GM19467 (cell line): ENCODE measurements around the gene CYSRT1.

Experiments
- ATAC-seq: cut with Tn5 transposase; IDR thresholded peaks from one replicate; pipeline ENCODE4 v1.9.1; 2021; ENCODE audit warnings: mild to moderate bottlenecking, moderate library complexity; ENCODE audit not compliant: unreplicated experiment

CYSRT1 gene

DNA sequence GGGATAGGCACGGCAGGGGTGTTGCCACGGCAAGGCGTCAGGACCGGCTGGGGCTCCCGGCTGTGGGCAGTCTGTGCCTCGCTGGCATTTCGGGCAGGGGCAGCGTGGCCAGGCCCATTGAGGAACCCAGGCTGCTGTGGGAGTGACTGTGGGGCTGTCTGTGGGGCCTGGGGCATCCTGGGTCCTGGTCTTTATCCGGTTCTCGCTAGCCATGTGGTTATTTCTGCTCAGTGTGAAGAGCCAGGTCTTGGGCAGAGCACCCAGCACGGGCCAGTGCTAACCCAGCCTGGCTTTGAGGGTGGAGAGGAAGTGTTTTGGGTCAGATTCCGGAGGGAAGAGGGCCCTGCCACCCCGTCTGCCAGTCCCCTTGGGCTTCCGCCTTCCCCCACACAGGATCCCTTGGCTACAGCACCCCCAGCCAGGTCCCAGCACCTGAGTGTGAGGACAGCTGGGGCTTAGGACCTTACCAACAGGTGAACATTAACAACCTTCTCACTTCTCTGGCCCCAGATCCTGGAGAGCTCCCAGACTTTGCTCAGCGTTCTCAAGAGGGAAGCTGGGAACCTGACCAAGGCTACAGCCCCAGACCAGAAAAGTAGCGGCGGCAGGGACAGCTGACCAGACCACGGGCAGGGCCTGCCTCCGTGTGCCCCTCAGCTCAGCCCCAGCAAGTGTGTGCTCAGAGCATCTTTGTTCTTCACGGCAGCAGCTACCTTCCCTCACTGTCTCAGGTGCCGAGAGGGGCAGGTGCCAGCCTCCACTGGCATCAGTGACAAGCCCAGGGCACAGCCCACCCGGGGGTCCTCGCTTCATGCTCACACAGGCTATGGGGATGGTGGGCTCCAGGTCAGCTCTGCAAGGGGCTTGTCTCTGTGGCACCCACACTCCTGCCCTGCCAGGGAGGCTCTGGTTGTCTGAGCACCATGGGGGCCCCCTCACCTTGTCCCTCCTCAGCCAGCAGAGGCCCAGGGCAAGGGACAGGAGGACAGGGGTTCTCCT is 35.4 kb upstream of the CYSRT1 start:
- ATAC-seq: no peak

DNA sequence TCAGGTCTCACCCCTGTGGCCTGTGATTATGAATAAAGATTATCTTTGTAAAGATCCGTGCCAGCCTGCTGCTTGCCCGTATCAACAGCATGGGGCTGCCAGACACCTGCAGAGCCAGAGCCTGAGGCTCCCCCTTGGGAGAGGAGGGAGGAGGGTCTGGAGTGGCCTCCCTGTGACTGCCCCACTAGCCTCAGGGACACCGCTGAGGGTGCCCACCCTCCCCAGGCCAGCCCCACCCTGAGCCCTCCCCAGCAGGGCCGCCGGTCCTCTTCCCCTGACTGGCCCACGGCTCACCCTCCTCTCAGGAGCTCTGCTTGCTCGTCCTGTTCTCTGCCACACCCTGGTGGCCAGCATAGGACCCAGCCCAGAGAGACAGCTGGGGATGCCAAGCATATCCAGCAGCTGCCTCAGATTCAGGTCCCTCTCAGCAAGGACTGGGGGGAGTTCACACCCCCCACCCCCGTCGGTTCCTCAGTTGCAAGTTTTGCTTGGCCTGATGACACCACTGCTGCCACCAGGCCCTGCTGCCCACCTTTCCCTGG is 34.6 kb upstream of the CYSRT1 start:
- no peak for ATAC-seq

DNA sequence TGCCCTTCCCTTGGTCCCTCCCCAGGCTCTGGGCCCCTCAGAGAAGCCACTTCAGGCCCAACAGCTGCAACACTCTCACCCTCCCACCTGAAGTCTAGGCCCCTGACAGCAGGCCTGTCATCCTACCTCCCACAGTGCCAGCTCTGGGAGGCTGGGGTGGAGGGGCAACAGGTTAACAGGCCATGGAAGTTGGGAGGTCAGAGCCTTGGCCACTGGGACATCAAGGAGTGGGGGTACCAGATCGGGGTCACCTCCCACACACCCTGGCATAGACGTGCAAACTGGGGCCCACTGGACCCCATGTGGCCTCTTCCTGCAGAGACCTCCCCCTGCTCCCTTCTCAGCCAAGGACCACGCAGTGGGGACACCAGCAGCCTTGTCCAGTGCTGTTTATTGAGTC is 33.7 kb upstream of the CYSRT1 start:
- no peak for ATAC-seq

DNA sequence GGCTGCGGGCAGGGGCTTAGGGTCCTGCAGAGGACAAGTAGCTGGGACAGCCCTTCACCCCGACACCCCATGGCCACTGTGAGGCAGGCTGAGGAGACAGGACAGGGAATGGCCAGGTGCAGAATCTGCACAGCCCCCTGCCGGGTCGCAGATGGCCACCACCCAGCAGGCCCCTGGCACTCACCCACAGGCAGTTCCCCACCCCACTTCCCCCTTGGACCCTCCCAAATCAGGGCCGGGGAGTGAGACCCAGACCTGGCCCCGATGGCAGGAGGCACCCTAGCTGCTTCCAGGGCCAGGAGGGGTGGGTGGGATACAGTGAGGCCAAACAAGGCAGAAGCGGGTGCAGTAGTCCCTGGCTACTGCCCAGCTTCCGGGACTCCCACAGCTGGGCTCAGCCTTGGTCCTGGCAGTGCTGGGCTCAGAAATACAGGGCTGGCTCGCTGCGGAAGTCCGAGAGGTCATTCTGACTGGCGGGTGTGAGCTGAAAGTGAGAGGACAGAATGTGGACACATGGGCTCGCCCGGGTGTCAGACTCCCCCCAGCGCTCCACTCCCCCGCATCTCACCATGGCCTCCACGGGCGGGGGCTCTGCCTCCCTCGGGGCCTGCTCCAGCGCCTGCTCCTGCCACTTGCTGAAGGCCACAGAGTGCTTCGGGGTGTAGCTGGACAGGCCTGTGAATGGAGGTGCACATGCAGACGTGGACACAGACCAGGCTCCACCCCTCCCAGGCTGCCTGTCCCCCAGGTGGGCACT is 33.1 kb upstream of the CYSRT1 start:
- no peak for ATAC-seq

DNA sequence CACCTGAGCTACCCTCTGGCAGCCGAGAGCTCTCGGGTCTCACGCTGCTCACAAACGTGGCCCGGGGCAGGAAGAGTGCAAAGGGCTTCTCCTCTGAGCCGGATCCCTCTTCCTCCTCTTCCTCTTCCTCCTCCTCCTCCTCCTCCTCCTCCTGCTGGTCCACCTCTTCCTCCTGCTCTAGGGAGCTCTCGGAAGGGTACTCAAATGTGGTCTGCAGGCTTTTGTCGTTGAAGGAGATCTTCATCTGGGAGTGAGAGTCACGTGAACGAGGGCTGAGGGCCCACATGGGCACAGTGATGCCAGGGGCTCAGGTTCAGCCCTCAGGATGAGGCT is 32.6 kb upstream of the CYSRT1 start:
- no peak for ATAC-seq

DNA sequence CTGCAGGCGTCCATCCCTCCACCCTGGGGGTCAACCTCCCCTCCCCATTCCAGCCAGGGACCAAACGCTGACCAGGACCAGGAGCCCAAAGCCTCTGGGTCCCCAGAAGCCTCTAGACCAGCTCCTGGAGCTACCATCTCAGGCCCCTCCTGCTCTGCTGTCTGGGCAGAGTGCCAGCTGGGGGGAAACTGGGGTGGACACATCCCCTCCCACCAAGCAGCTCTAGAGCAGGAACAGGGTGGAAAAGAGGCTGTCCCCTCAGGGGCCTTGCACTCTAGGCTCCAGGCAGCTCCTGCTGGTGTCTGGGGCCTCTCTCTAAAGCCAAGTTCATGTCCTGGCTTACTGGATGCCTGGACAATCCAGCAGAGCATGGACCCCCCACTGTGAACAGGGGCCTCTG is 32.1 kb upstream of the CYSRT1 start:
- no peak for ATAC-seq

DNA sequence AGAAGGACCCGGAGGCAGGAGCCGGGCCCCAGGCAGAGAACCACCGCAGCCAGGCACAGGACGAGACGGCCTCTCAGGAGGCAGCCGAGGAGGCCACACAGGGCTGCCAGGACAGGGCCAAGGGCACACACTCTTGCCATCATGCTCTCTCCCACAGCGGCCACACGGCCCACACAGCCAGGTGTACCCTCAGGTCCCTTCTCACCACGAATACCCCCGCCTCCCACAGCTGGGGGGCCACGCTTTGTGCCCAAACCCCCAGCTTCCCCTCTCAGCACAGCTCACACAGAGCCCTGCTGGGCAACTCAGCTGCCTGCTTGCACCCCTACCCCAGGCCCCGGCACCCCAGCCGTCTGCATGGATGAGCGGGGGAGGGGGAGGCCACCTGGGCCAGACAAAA is 31.2 kb upstream of the CYSRT1 start:
- no peak for ATAC-seq

DNA sequence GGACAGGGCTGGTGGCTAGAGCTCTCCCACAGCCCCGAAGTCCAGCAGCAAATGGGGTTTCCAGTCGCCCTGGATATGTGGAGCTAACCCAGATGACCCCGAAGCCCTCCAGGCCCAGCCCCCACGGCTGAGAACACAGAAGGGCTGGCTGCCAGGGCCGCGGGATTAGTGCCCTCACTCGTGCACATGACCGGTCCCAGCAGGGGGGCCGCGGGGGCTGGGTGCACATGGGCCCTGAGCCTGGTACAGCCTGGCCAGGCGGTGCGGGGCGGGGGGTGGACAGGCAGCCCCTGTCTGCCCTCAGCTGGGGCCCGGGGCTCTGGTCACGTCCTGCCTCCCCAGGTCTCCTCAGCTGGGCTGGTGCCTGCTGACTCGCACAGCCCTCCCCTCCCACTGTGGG is 30.6 kb upstream of the CYSRT1 start:
- ATAC-seq: no peak

DNA sequence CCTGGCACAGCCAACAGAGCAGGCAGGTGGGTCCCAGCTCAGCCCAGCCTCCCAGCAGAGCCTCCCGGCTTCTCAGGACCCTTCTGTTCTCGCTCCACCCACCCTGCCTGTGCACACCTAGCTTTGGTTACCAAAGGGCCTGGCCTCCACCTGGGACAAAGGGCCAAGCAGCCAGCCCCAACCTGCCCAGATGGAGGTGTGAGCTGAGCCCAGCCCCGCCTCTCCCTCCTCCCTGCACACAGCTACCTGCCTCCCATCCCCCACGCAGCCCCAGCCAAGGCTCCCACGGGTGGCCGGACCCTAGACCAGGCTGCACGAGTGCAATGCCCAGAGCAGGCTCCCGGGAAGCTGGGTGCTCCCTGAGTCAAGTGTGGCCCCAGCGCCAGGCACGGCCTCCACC is 30.1 kb upstream of the CYSRT1 start:
- no peak for ATAC-seq

DNA sequence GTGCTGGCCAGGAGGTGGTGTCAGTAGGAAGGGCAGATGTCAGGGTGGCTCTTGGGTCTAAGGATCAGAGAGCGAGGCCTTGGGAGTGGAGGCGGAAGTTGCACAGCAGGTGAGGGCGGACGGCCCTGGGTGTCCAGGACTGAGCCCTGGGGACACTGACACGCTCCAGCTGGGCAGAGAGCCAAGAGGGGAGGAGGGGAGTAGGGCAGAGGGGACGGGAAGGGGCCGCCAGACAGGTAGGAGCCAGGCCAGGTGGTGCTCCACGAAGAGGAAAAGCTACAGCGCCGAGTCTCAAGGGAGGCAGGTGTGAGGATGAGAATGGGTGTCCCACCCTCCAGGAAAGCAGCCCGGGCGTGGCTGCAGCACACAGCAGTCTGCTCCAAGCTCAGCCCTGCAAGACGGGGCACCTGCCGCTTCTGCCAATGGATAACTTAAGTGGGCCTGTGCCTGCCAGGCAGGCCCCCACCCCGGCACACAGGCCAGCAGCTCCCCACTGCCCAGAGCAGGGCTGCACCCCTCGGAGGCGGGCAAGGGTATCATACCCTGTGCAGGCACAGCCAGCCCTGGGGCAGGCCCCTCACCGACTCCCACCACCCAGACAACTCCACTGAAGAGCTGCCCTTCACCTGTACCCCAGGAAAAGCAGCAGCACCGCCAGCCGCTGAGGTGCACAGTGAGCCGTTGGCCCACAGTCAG is 29.3 kb upstream of the CYSRT1 start:
- ATAC-seq: no peak

DNA sequence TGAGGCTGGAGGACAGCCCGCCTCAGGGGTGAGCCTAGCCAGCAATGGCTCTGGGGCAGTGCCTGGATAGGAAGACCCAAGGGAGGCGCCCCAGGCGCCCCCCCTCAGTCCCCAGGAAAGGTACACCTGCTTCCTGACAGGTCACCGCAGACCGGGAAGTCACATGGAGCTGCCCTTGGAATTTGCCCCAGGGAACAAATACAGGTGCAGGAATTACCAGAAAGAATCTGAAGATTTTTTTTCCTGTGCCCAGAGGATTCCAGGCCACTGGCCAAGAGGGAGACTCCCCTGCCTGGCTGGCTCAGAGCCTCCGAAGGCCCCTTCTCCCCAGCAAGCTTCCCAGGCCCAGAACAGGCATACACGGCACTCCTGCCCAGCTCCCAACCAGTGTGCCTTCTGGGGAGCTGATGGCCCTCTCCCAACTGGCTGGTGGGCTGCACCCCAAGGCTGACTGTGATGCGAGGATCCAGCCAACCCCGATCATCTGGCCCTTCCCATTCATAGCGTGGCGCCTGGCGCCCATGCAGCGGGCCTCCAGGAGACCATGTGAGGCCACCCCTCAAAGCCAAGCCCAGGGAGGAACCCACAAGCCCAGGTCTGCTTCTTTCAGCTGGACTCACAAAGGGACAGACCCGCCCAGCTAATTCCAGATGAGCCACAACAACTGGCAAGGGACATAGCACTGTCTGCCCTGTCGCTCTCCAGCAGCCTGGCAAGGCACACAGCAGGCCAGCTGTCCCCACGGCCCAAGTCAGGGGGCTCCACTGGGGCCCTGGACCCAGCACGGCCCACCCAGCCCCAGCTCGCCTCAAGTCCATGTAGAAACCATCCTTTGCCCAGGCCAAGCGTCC is 26.7 kb upstream of the CYSRT1 start:
- no peak for ATAC-seq

DNA sequence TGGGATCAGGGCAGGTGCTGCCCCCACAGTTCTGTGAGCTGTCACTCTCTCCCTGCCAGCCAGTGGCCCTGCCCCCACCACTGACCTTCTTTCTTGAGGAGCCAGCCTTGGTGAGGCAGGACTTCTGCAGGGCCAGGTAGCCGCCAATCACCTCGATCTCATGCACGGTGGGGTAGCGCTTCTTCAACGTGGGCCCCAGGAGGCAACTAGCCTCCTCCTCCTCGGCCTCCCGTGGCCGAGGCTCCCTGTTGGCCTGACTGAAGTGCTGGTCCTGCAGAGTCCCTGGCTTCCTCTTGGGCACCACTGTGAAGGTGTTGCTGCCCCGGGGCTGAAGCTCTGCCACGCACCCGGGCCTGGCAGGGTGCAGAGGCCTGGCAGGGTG is 26.1 kb upstream of the CYSRT1 start:
- ATAC-seq: no peak

DNA sequence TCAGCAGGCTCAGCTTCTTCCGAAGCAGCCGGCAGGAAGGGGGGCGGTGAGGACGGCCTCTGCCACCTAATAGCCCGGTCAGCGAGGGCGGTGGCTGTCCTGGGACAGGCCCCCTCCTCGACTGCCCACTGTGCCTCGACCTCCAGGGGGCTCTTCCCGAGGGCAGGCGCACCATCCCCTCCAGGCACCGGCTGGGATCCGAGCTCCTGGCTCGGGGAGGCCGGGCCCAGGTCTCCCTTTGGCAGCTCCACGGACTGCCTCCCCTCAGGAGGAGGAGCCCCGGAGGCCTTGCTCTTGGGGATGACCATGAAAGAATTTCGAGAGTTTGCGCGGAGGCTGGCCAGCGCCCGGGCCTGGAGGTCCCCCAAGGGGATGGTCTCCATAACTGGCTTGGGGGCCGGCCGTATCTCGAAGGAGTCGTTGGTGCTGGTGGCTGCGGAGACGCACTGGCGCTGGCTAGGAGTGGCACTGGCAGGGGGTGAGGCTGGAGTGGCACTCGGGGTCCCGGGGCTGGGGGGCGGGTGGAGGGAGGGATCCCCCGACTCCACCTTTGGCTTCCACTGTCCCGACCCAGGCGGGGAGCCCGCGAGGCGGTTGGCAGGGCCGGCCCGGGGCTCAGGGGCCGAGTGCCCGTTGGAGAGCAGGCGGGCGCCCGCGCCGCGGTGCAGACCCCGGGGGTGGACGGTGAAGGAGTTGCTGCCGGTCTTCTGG is 25.4 kb upstream of the CYSRT1 start:
- no peak for ATAC-seq

DNA sequence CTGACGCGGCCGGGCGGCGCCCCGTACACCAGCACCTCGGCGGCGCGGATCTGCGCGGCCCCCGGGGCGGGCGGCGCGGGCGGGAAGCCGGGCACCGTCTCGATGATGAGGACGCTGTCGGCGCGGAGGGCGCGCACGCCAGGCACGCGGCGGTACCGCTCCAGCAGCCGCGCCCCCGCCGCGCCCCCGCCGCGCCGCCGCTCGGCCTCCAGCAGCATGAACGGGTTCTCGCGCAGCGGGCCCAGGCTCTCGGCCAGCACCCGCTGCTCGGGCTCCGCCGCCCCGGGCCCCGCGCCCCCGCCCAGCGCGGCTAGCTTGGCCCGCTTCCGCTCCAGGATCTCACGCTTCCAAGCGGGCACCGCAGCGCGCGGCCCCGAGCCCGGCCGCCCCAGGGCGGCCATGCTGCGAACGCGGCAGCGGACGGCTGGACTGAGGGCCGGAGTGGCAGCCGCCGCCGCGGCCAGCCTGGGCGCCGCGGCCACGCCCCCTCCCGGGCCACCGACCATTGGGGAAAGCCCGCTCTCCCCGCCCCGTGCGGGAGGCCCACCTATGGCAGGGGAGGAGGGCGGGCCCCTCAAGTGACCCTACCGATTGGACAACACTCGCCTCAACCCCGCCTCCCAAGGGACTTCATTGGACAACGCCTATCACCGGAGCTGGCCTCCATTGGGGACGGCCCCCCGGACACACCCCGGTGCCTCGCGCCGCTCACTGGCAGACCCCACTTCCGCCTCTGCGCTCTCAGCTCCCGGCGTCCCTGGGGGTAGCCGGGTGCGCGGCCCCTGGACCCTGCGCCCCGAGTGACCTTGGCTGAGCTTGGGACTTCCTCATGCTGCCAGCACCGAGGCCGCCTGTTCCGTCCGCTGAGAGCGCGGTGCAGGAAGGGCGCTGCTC is 24.4 kb upstream of the CYSRT1 start, which contains the start of gene TPRN:
TSS of gene TPRN (minus strand) at position 431 of the 894 bp plus-strand sequence. CDS start at position 401, 30 bp downstream.
- ATAC-seq: peak; percentile 82

DNA sequence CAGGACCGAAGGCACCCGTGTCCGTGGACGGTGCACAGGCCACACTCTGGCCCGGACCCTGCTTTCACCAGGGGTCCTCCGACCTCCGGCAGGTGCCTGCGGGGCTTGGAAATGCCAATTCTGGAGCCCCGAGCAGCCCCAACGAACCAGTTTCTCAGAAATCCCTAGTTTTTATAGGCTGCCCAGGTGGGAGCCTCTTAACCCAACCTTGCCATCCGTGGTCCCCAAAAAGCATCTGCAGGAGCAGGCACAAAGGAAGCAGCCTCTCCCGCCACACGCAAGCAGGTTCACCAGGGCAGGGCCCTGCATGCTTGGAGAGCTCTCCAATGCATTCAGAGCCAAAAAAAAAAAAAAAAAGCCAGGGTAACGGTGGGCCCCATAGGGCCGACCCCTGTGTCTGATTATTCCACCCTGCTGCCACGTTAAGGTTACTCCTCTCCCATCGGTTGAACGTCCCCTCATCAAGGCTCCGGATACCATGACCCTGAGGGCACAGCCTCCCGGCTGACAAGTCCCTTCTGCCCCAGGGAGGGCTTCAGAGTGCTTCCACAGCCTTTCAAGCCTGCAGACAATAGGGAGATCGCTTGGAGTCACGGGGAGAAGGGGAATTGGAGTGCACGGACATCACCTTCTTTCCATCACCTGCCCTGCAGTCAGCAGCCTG is 23.6 kb upstream of the CYSRT1 start:
- no peak for ATAC-seq

DNA sequence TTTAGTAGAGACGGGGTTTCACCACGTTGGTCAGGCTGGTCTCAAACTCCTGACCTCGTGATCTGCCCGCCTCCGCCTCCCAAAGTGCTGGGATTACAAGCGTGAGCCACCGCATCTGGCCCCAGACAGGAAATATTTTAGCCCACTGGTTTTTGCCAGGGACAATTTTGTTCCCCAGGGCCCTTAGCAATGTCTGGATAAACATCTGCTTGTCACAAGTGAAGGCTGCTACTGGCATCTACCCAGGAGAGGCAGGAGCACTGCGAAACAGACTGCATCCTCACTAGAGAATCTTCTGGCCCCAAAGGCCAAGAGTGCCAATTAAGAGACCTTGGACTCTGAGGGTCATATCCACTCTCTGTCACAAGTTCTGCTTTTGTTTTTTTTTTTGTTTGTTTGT is 22.0 kb upstream of the CYSRT1 start:
- ATAC-seq: no peak

DNA sequence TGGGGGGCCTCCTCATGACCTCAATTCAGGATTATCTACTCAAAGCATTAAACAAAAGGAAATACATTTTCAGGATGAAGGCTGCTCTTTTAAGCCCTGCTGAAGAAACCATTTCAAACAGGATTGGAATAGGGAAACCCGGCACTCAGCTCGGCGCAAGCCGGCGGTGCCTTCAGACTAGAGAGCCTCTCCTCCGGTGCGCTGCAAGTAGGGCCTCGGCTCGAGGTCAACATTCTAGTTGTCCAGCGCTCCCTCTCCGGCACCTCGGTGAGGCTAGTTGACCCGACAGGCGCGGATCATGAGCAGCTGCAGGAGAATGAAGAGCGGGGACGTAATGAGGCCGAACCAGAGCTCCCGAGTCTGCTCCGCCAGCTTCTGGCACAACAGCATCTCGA is 20.2 kb upstream of the CYSRT1 start:
- no peak for ATAC-seq
